SK-N-SH (cell line): ENCODE measurements around the gene BBS5. TPM values are rescaled to one million over a fixed set of nuclear protein-coding genes. Genes with fewer than 3 reads are reported as not detected.

Source experiments
- CTCF ChIA-PET: fragments of 300-600, 350-600 bp; formaldehyde crosslinking; extraction: SDS; loops from one replicate; lab custom pipeline; 2021; lab: Yijun Ruan, JAX
- POLR2A ChIA-PET: fragments of 350-600 bp; sonication (Branson Sonifier 250); formaldehyde crosslinking; extraction: SDS; loops from one replicate; lab custom pipeline; 2020; ENCODE audit warnings: antibody characterized with exemption, inconsistent platforms; lab: Yijun Ruan, JAX
- DNase-seq: peaks from one replicate; pipeline ENCODE4 v3.0.0; 2012
- H2AFZ ChIP-seq: fragments of 200-600 bp; sonication (generic); 2 replicates; pipeline ENCODE4 v1.8.1; 2016; ENCODE audit warnings: antibody characterized with exemption, mild to moderate bottlenecking, low read depth
- H3F3A ChIP-seq: fragments of 200-600 bp; sonication (generic); replicated peaks from 2 replicates; pipeline ENCODE3; 2016; ENCODE audit warnings: antibody characterized with exemption, mild to moderate bottlenecking; ENCODE audit not compliant: insufficient read depth
- H3K27ac ChIP-seq, 2 experiments: fragments of 200-500 bp in 1 of 2; fragments of 200-600 bp in 1 of 2; sonication (Bioruptor generic) in 1 of 2; sonication (generic), shearing (Covaris generic) in 1 of 2; 2 replicates each; pipeline versions ENCODE4 v1.5.1 to v1.6.1; 2014 to 2016; ENCODE audit warnings: low read depth in 2 of 2, inconsistent platforms in 1 of 2, low read length in 1 of 2, mild to moderate bottlenecking in 1 of 2, mixed read lengths in 1 of 2
- H3K27me3 ChIP-seq: fragments of 200-600 bp; sonication (generic), shearing (Covaris generic); 2 replicates; pipeline ENCODE4 v1.6.1; 2016; ENCODE audit warnings: mixed run types; ENCODE audit not compliant: insufficient read depth
- H3K36me3 ChIP-seq, 2 experiments: fragments of 200-500 bp in 1 of 2; fragments of 200-600 bp in 1 of 2; sonication (Bioruptor generic) in 1 of 2; sonication (generic) in 1 of 2; replicated peaks in 1 of 2; 2 replicates each; pipeline versions ENCODE3 to v1.5.1; 2014 to 2016; ENCODE audit warnings: low read length in 1 of 2, mild to moderate bottlenecking in 1 of 2; ENCODE audit not compliant: insufficient read depth in 2 of 2, control insufficient read depth in 1 of 2
- H3K4me1 ChIP-seq, 2 experiments: fragments of 200-500 bp in 1 of 2; fragments of 200-600 bp in 1 of 2; sonication (Bioruptor generic) in 1 of 2; sonication (generic), shearing (Covaris generic) in 1 of 2; 2 replicates each; pipeline versions ENCODE4 v1.5.1 to v1.6.1; 2014 to 2016; ENCODE audit warnings: low read depth in 1 of 2, low read length in 1 of 2, mixed run types in 1 of 2; ENCODE audit not compliant: insufficient read depth in 2 of 2, control insufficient read depth in 1 of 2
- H3K4me2 ChIP-seq: fragments of 200-600 bp; sonication (generic), shearing (Covaris generic); 2 replicates; pipeline ENCODE4 v1.6.1; 2017; ENCODE audit warnings: mixed run types
- H3K4me3 ChIP-seq, 2 experiments: fragments of 200-500 bp in 1 of 2; fragments of 200-600 bp in 1 of 2; sonication (Bioruptor generic) in 1 of 2; sonication (generic), shearing (Covaris generic) in 1 of 2; 2 replicates each; pipeline versions ENCODE4 v1.5.1 to v1.8.1; 2014 to 2016; ENCODE audit warnings: low read depth in 2 of 2, inconsistent platforms in 1 of 2, low read length in 1 of 2, mild to moderate bottlenecking in 1 of 2, mixed read lengths in 1 of 2, moderate library complexity in 1 of 2
- H3K79me2 ChIP-seq: fragments of 200-600 bp; sonication (generic); 2 replicates; pipeline ENCODE4 v1.8.1; 2017; ENCODE audit warnings: mild to moderate bottlenecking; ENCODE audit not compliant: insufficient read depth
- H3K9ac ChIP-seq: fragments of 200-600 bp; sonication (generic); 2 replicates; pipeline ENCODE4 v1.6.1; 2017; ENCODE audit warnings: mixed run types
- H3K9me2 ChIP-seq: fragments of 200-600 bp; sonication (generic); 2 replicates; pipeline ENCODE4 v1.6.1; 2017; ENCODE audit warnings: mixed run types
- H3K9me3 ChIP-seq: fragments of 200-600 bp; sonication (generic); 2 replicates; pipeline ENCODE4 v1.6.1; 2017; ENCODE audit warnings: mixed run types, mild to moderate bottlenecking, moderate library complexity
- H4K20me1 ChIP-seq: fragments of 200-600 bp; sonication (generic); 2 replicates; pipeline ENCODE4 v1.6.1; 2017; ENCODE audit warnings: mild to moderate bottlenecking, mixed run types; ENCODE audit not compliant: insufficient read depth
- CTCF ChIP-seq: fragments of 200-600 bp; sonication (generic); IDR thresholded peaks from 2 replicates; pipeline ENCODE4 v1.6.1; 2017; ENCODE audit warnings: antibody characterized with exemption, mild to moderate bottlenecking, moderate library complexity
- EP300 ChIP-seq, 2 experiments: IDR thresholded peaks; 2 replicates each; pipeline versions ENCODE4 v1.4.0 to v1.6.1; 2012; ENCODE audit warnings: borderline replicate concordance in 1 of 2, low read depth in 1 of 2, low read length in 1 of 2
- FOSL2 ChIP-seq: IDR thresholded peaks from 2 replicates; pipeline ENCODE4 v1.4.0; 2012; ENCODE audit warnings: low read depth, mild to moderate bottlenecking, moderate library complexity, borderline replicate concordance
- FOXJ3 ChIP-seq: sonication (generic); formaldehyde crosslinking; IDR thresholded peaks from 2 replicates; pipeline ENCODE4 v1.5.1; 2020; ENCODE audit warnings: mild to moderate bottlenecking, missing genetic modification reagents
- FOXM1 ChIP-seq: IDR thresholded peaks from 2 replicates; pipeline ENCODE4 v1.4.0; 2012; ENCODE audit warnings: low read depth, mild to moderate bottlenecking
- MEF2A ChIP-seq: IDR thresholded peaks from 2 replicates; pipeline ENCODE4 v1.4.0; 2012; ENCODE audit warnings: low read depth, borderline replicate concordance
- MXI1 ChIP-seq: IDR thresholded peaks from 2 replicates; pipeline ENCODE4 v1.6.1; 2012; ENCODE audit warnings: mild to moderate bottlenecking, low read depth, low read length, improper control_type of control experiment
- NRF1 ChIP-seq: IDR thresholded peaks from 2 replicates; pipeline ENCODE4 v1.6.1; 2012; ENCODE audit warnings: low read depth, mild to moderate bottlenecking, low read length
- REST ChIP-seq: IDR thresholded peaks from 2 replicates; pipeline ENCODE4 v1.6.1; 2012; ENCODE audit warnings: mild to moderate bottlenecking, low read depth, low read length, moderate library complexity
- RFX5 ChIP-seq: IDR thresholded peaks from 2 replicates; pipeline ENCODE4 v1.6.1; 2012; ENCODE audit warnings: mild to moderate bottlenecking, improper control_type of control experiment, low read length
- SIN3A ChIP-seq: IDR thresholded peaks from 2 replicates; pipeline ENCODE4 v1.6.1; 2012; ENCODE audit warnings: low read depth, mild to moderate bottlenecking, low read length, moderate library complexity, borderline replicate concordance
- YY1 ChIP-seq: IDR thresholded peaks from 2 replicates; pipeline ENCODE4 v1.4.0; 2012; ENCODE audit warnings: low read depth, mild to moderate bottlenecking
- WGBS: methylation state at CpG from one replicate; pipeline ENCODE4 v1.1.6; 2017; ENCODE audit warnings: low lambda C conversion rate; 5-methylcytosine and 5-hydroxymethylcytosine counted together
- polyA plus RNA-seq, 3 experiments: library from polyadenylated mRNA; depleted of rRNA; stranded (reverse); fragments of >200 nt; gene quantifications; 2 replicates each; pipeline ENCODE4 v1.2.3, GENCODE V29; 2012

The BBS5 gene
- polyA plus RNA-seq, 1 of the 3 experiments (the other 2 are of a cell fraction): 3.8 TPM

GRCh38 chr2:169542433-169542832 lies 63.1 kb downstream of the BBS5 start:
- H3K9me2 ChIP-seq: no peaks in the 10 kb centered on the region
- no peaks in the 10 kb centered on the region for H3F3A ChIP-seq
- no peaks in the 10 kb centered on the region for H3K27me3 ChIP-seq
- H2AFZ ChIP-seq: no peak overlapping the region
- no peaks in the 10 kb centered on the region; a peak in 1 of 4 replicates for H3K4me1 ChIP-seq
- no peaks in the 10 kb centered on the region for H3K79me2 ChIP-seq
- POLR2A ChIA-PET: no interaction called here
- CTCF ChIA-PET: no interaction called here
- peaks cover 16 to 37% of the 10 kb centered on the region in 2 experiments for H3K36me3 ChIP-seq
- no peak overlapping the region for H3K4me3 ChIP-seq
- no peak overlapping the region for H3K9ac ChIP-seq
- no peaks in the 10 kb centered on the region for H4K20me1 ChIP-seq
- no peak overlapping the region for H3K4me2 ChIP-seq
- DNase-seq: no peak
- TF ChIP-seq MEF2A: no peak
- TF ChIP-seq, all 33 proteins: peak for 0
- WGBS: 95% methylated on average over 3 of the region's 3 CpGs
- Histone ChIP-seq H3K27ac (no peak overlapping the region), H3K9me3 (no peaks in the 10 kb centered on the region)

GRCh38 chr2:169546756-169547155 lies 67.5 kb downstream of the BBS5 start:
- H3K9ac ChIP-seq: no peak overlapping the region
- WGBS: 90% methylated on average over 2 of the region's 2 CpGs
- CTCF ChIA-PET: no interaction called here
- no peak for TF ChIP-seq FOXM1
- TF ChIP-seq CTCF: no peak
- TF ChIP-seq EP300 (IDR thresholded peaks at IDR 0.05; ENCODE audit: borderline replicate concordance in 1 of 2, low read depth in 1 of 2, low read length in 1 of 2): no peak
- no peak for TF ChIP-seq FOSL2
- TF ChIP-seq SIN3A: no peak
- no peak for TF ChIP-seq FOXJ3 (CRISPR knock-in tag)
- no peak for TF ChIP-seq RFX5
- no peak for TF ChIP-seq YY1
- TF ChIP-seq NRF1: no peak
- TF ChIP-seq MXI1: no peak
- no peak for TF ChIP-seq REST
- TF ChIP-seq, all 33 proteins: peak for 0
- Histone ChIP-seq H3K79me2 (no peaks in the 10 kb centered on the region), H3K9me3 (no peaks in the 10 kb centered on the region), H3K4me3 (no peak overlapping the region), H3K36me3 (peaks cover 17 to 36% of the 10 kb centered on the region in 2 experiments), H3K27ac (no peak overlapping the region), H3K4me2 (no peak overlapping the region), H3K9me2 (no peaks in the 10 kb centered on the region), H3F3A (no peaks in the 10 kb centered on the region), H3K27me3 (no peaks in the 10 kb centered on the region), H4K20me1 (no peaks in the 10 kb centered on the region), H2AFZ (no peak overlapping the region), H3K4me1 (no peaks in the 10 kb centered on the region)
- POLR2A ChIA-PET: no interaction called here
- no peak for DNase-seq

Other genes with a start within 250 kb of the BBS5 start
- gene LRP2, start 117.0 kb upstream of the BBS5 start, polyA plus RNA-seq (2012; rRNA removed): not detected in 2 replicates
- 0.26 and 0.42 TPM in 2 replicates for gene KLHL41, start 30.2 kb downstream of the BBS5 start, polyA plus RNA-seq (2012; rRNA removed)
- 8.7 and 14.9 TPM in 2 replicates for gene FASTKD1, start 94.4 kb downstream of the BBS5 start, polyA plus RNA-seq (2012; rRNA removed)
- gene PPIG, start 104.9 kb downstream of the BBS5 start, polyA plus RNA-seq (2012; rRNA removed): 8.3 and 10.3 TPM in 2 replicates
- gene CFAP210, start 214.9 kb downstream of the BBS5 start, polyA plus RNA-seq (2012; rRNA removed): 0.03 TPM in 1 of 2 replicates, not detected in the other
- gene PHOSPHO2, start 215.0 kb downstream of the BBS5 start, polyA plus RNA-seq (2012; rRNA removed): 0.99 and 1.1 TPM in 2 replicates